GM20000 (cell line): ENCODE data around the gene CHCHD3.

Source experiments
- DNase-seq: peaks from one replicate; pipeline ENCODE4 v3.0.0; 2012; ENCODE audit warnings: low spot score
- TF ChIP-seq, protein P1 (sequence below): IDR thresholded peaks from 2 replicates; pipeline ENCODE4 v1.5.1; 2012; ENCODE audit warnings: mild to moderate bottlenecking, control low read depth; ENCODE audit errors: extremely low read depth, missing control alignments

The CHCHD3 gene

DNA sequence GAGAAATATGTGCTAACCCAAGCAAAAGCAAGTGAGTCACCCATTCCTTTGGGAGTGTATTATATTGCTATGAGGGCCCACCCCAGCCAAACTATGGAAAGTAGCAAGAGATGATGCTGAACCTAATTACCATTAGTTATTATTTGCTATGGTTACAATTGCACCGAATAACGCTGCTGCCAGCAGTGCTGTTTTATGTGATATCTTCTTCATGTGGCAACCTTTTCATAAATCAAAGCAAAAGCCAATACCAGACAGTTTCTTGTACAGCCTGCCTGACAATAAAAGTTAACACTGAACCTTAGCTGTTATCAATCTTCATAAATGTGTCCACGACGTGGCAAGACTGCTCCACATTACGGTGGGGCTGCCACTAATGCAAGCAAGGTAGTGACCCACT, 263.9 kb downstream of the CHCHD3 start:
- TF ChIP-seq, protein P1, sequence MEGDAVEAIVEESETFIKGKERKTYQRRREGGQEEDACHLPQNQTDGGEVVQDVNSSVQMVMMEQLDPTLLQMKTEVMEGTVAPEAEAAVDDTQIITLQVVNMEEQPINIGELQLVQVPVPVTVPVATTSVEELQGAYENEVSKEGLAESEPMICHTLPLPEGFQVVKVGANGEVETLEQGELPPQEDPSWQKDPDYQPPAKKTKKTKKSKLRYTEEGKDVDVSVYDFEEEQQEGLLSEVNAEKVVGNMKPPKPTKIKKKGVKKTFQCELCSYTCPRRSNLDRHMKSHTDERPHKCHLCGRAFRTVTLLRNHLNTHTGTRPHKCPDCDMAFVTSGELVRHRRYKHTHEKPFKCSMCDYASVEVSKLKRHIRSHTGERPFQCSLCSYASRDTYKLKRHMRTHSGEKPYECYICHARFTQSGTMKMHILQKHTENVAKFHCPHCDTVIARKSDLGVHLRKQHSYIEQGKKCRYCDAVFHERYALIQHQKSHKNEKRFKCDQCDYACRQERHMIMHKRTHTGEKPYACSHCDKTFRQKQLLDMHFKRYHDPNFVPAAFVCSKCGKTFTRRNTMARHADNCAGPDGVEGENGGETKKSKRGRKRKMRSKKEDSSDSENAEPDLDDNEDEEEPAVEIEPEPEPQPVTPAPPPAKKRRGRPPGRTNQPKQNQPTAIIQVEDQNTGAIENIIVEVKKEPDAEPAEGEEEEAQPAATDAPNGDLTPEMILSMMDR, result no peak
- no peak for DNase-seq

DNA sequence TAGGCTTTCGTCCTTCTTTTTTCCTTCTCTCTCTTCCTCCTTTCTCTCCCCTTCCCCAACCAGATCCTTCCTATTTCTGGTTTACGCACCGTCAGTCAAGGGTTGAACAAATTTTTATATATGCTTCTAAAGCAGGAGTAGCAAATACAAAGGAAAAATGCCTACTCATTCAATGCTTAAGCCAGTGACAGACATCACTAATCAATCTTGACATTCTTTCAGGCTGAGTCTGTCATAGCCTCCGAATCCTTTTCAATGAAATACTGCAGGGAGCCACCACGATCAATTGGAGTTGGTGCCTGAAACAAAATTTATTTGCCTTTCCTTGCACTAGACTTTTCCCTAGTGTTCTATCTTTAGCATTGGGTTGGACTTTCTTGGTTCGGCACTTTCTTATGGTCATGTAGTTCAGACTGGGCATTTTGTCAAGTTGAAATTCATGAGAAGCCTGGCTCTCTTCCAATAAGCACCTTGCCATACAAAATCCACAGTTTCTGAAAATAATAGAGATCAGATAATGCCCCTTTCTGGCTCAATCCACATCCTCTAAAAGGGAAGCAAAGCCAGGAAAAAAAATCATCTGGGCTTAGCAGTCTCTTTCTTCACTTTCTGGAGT, 266.1 kb downstream of the CHCHD3 start:
- no peak for DNase-seq
- TF ChIP-seq, protein P1, result no peak

DNA sequence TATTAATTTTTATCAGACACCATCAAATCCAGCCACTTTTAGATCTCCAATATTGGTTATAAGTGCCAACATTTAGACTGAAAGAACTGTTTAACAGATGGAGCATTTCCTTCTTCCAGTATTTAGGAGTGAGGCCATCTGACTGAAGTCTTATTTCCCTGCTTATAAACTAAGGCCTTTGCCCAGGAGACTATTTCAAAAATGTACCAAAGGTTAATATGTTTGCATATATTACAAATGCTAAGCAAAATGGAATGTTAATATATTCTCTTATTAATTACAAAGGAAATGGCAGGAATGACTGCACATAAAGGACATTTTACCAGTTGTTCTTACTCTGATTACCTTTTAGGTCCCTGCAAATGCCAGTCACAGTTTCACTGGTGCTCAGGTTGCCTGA, 266.8 kb downstream of the CHCHD3 start:
- no peak for DNase-seq
- TF ChIP-seq, protein P1, result no peak

DNA sequence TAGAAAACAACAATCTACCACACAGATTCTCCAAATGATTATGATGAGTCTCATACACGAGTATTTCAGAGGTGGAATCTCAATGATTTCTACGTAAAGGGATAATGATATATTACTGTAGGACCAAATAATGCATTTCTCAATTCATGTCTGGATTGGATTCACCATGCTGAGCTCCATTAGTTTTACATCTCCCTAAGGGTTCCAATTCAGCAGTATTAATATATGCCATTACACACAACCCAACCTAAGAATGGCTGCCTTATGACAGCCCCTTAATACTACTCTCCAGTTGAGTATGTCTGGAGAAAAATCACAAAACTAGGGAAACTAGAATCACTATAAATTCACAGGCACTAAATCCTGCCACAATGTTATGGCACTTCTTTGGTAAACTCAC, 271.3 kb downstream of the CHCHD3 start:
- TF ChIP-seq, protein P1, result no peak
- DNase-seq, result no peak

DNA sequence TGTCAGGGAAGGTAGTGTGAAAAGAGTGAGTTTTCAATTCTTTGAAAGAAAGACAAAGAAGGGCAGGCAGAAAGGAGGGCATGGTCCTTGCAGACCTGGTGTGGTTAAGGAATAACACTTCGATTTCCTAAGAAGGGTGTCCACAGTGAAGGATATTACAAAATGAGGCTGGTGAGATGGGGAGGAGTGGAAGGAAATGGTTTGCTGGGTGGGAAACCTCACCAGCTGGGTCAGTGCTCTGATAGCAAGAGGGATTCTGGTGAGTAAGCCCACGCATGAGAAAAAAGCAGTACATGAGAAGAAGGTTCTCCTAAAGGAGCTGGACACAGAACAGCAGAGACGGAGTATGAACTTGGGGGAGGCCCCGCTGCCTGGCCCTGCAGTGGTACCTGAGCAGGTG, 275.1 kb downstream of the CHCHD3 start:
- TF ChIP-seq, protein P1, result no peak
- DNase-seq, result no peak

DNA sequence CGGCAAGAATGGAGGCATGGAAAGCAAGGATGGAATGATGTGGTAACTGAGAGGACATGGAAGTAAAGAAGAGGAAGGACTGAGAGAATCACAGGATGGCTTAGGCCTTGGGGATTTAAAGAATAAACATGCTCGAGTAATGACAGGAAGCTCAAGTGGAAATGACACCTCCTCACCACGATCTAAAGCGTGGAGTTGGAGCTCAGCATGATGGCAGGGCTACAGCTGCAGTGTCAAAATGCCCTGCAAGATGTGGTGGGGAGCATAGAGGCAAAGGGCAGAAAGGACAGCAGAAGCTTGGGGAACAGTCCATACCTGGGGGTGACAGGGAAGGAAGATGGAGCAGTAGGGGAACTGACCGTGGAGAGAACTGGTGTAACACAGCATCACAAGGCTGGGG, 276.1 kb downstream of the CHCHD3 start:
- DNase-seq, result no peak
- TF ChIP-seq, protein P1, result no peak

DNA sequence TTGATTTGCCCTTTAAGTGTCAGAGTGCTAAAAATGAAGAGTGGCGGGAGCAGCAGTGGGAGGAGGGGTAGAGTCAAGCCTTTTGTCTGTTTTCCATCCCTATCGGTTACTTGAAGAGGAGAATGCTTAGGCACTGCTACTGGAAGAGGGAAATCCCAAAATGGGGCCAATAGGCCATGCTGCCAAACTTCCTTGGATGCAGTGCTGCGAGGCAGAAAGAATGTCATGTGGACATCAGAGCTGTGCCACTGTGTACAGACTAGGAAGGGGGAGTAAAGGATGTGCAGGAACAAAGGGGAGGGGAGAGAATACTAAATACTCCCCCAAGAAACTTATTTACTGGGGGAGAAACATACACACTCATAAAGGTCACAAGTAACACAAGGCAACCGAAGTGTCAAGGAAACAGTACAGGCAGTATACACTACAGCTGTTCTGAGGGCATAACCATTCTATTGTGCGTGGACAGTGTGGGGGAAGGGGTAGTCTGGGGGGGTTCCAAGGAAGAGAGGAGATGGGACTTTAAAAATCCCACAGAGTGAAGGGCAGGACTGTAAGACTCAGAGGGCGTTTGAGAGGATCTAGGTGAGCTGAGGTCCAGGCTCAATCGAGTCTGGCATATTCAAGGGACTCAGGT, 276.9 kb downstream of the CHCHD3 start:
- DNase-seq, result no peak
- TF ChIP-seq, protein P1, result no peak
